ENCODE measurements around the gene ATXN8OS. TPM values are rescaled to one million over a fixed set of nuclear protein-coding genes. Genes with fewer than 3 reads are reported as not detected.

Gene ATXN8OS
- polyA plus RNA-seq, 4 donors, result 0.18 to 0.66 (median 0.42) TPM

Other genes with a start within 250 kb of the ATXN8OS start
- gene KLHL1, start 626 bp downstream of the ATXN8OS start, polyA plus RNA-seq (ENCODE audit: insufficient read length in 4 of 4), result 1 to 10 TPM in 2 of 4 donors, under 1 TPM in 2; 0.70 to 1.1 (median 0.91) TPM

All from left renal cortex interstitium (tissue), 4 donors.